Ramos (cell line): ENCODE results near the gene SCN5A.
"Not testable (repeated sequence)": the region's sequence is repeated elsewhere in the genome, so short reads cannot be mapped to it uniquely, and the experiment has no call there.

Source experiments
- in situ Hi-C: fragments of 300-500 bp; cut with MboI; formaldehyde crosslinking; loops from one replicate; pipeline ENCODE4 v1.14.3; 2022; ENCODE audit warnings: low sequenced_read_pairs; ENCODE audit not compliant: unreplicated experiment

The SCN5A gene

DNA sequence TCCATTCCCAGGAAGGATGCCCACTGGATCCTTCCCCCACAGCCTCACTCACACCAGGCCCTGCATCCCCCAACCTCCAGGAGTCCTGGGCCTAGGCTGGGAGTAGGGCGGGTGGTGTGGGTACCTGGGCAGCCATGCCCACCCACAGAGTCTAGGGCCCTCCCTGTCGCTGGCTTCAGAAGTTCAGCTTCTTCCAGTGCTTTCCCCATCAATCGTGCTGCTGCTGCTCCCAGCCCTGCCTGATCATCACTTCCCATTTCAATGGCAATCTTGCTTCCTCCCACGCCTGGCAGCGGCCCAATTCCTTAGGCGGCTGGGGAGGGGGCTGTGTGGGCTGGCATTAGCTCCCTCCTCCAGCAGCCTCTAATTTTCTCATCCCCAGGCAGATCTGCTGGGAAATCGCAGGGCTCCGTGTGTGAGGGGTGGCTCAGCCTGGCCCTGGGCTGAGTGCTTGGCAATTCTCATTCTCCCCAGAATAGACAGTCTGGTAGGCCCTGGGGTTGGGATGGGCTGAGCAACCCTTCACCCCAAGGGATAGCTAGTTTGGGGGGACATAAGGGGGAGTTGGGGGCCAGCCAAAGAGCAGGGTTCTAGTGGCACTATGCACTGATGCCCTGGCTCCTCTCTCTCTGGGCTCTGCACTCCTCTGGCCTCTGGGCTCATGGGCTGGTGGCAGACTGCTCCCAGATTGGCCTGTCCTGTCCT lies 66.4 kb downstream of the SCN5A start:
- in situ Hi-C loops: no loop called here

DNA sequence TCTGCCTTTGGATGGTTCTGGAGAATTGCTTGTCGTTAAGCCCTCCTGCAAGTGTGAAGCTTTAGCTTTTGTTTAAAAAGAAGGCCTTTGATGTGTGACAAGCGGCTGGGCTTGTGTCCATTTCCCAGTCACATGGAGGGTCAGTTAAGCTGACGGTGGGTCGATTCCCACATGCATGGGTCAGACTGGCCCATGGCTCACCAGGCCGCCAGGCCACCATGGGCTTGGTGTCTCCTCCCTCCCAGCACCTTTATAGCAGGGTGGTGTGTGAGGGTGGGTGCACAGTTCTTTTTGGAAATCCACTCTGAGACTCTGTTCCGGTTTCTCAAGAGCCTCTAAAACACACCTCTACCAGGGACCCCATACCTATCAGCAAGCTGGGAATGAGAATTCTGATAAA lies 67.2 kb downstream of the SCN5A start:
- in situ Hi-C loops: no loop called here

DNA sequence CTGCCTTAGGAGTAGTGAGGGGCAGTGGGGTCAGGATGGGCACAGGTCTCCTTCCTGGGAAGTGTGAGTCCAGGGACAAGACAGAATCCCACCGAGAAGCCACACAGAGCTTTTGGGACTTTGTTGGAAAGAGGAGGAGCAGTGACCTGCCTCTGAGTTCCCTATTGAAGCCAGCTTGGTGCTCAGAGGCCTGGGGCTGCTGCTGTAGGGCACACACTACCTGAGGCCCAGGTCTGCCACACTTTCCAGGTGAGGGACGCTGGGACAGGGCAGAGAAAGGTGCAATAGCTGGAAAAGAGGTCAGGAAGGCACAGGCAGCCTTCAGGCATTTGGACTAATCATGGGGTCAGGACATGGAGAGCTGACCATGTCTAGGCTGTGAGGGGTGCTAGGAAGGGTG lies 67.7 kb downstream of the SCN5A start:
- in situ Hi-C loops: no loop called here

DNA sequence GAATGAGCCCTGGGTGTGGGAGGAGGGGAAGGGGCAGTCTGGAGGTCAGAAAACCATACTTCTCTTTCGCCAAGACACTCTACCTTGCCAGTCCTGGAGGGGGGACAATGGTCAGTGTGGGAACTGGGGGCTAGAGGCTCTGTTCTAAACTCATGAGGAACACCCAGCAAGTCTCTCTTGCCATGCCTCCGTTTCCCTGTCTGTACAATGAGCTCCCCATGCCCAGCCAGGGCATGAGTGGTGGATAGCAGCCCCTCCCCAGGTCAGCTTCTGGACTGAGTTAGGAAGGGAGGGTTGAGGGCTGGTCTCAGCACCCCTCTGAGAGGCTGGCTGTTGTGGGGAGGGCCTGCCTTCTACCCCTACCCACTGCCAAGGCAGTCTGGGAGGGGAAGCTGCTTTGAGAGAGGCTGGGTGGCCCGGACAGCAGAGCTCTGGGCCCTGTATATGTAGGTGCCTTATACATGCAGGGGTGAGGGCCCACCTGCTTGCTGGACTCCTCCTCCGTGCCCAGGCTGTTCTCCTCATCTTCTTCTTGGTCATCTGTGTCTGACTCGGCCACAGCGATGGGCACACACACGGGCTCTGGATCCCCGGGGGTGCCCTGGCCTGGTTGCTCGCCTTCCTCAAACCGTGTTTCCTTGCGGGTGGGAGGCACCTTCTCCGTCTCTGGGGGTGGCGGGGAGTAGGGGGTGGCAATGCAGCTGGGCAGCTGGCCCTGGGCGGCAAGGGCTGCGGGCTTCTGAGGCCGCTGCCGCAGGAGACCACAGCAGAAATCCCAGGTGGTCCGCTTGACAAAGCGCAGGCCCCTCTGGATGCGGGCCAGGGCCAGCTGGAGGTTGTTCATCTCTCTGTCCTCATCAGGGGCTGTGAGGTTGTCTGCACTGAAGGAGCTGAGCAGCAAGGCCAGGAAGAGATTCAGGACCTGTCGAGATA lies 68.8 kb downstream of the SCN5A start:
- in situ Hi-C loops: no loop called here

DNA sequence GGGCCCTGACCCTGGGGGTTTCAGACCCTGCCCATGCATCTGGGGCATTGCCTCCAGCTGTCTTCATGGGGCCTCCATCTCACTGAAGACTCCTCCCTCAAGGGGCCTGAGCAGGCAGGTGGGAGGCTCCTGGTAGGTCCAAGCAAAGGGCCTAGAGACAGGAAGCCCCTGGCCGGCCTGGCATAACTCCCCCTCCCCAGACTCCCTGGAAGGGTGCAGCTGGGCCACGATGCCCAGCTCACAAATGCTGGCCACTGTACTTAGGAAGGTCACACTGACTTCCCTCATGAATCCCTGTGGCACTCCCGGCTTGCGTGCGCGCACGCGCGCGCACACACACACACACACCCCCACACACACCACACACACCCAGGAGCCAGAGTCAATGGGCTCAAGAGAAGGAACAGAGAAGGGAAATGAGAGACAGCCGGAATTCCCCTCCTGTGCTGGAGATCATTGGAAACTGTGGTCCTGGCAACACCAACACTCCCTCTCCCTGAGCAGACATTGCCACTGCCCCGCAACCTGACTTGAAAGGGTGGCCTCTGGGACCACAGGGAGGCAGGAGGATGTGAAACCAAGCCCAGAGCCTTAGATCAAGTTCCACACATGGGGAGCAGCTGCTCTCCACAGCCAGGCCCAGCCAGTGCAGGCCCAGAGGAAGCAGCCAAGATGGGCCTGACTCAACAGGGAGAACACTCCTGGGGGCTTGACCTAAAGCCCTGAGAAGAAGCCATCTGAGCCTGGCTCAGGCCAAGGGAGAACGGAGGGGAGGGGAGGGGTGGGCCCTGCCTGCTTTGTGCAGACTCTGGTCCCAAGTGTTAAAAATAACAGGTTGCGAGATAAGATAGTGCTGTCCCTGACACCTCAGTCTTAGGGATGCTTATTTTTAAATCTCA lies 69.7 kb downstream of the SCN5A start:
- in situ Hi-C loops: no loop called here

DNA sequence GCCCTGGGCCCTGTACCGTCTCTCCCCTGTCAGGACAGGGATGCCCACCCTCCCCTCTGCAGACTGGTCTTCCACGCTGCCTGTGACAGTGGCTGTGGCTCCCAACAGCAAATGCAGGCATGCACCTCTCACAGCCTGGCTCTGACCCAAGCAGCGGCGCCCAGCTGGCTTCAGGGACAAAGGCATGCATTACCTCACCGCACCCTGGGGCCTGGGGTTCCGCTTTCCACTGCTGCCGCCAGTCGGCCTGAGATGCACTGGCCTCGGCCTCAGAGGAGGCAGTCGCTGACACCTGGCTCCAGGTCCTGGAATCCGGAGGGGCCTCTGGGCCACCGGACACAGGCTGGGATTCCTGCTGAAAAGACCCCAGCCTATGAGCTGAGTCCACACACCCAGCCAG lies 70.3 kb downstream of the SCN5A start:
- in situ Hi-C loops: no loop called here

DNA sequence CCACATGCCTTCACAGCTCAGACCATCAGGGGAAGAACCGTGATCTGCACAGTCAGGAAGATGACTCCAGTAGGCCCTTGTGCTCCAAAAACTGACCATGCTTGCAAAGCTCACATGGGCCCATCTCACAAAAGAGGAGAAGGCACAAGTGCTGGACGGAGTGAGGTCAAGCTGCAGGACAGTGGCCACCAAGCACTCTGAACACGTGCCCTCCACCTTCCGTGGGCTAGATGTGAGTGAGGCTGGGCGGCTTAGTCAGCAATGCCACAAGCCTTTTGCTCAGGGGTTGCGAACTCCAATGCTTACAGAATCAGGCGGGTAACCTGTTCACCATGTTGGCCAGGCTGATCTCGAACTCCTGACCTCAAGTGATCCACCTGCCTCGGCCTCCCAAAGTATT lies 70.9 kb downstream of the SCN5A start:
- in situ Hi-C loops: no loop called here

DNA sequence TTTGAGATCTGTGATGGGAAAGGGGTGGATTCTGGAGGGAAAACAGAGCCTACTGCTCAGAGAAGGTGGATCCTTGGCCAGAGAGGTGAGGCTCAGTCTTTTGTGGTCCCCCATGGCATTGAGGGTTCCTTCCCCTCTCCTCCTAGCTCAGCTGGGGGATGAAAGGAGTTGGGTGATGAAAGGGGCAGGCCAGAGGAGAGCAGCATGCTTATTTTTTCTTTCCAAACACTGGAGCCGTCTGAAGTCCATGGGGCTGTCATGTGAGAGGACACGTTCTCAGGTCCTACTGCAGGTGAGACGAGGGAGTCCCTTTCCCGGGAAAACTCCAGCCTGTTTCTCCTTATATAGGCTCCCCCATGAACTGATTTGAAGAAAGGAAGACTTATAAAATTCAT lies 71.4 kb downstream of the SCN5A start:
- in situ Hi-C loops: no loop called here

DNA sequence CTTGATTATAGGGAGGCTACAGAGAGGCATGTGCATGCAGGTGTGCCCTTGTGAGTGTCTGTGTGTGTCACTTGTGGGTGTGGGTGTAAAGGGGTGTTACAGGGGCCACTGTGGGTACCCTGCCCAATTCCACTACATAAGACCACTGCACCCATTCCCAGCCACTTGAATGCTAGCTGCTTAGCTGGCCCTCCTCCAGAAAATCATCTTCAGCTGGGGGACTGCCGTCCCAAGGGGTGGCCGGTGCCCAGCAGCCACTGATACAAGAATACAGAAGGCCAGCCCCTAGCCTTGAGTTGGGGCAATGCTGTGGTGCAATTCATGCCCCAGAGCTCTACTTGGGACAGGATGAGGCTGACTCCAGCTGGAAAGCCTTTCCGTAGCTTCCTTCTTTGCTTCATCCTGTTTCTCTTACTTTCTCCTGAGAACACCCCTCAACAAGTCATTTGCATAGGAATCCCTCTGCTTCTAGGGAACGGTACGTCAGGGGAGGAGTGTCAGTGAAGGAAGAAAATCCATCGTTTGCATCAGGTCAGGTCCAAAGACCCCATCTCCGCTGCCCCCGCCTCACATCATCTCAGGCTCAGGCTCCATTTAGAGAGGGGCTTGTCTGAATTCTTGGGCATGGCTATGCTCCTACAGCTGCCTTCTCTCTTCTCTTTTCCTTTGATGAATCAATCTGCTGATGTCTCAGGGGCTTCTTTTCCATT lies 72.0 kb downstream of the SCN5A start:
- in situ Hi-C loops: no loop called here

DNA sequence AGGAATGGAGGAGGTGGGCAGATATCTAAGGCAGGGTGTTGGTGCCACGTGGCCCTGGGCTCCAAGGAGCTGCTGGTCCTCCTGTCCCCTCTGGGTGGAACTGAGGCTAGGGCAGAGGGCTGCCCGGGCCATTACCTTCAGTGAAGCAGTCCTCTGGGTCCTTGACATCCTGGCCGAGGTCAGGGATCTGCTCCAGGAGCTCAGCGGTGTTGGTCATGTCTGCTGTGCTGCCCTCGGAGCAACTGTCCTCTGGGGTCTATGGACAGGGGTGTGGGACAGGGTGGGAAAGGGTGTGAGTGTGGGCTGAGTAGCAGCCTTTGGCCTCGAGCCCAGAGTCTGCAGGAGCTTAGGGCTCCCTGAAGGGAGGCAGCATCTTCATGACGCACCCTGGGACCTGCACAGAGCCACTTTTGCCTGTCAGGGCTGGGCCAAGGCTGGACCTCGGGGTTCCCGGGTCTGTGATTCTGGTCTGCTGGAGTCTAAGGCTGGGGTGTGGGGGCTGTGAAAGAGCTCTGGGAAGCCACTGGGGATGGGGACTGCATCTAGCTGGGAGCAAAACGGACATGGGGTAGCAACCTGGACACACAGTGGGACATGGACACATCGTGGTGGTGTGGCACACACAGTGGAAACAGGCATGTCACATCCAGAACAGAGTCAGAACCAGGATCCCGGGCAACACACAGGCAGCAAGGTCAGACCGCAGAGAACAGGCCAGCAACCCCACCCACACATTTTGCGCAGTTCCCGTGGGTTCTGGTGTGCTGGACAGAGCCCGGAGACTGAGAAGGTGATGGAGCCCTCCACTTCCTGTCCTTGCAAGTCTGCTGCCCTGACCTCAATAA lies 72.7 kb downstream of the SCN5A start:
- in situ Hi-C loops: no loop called here

DNA sequence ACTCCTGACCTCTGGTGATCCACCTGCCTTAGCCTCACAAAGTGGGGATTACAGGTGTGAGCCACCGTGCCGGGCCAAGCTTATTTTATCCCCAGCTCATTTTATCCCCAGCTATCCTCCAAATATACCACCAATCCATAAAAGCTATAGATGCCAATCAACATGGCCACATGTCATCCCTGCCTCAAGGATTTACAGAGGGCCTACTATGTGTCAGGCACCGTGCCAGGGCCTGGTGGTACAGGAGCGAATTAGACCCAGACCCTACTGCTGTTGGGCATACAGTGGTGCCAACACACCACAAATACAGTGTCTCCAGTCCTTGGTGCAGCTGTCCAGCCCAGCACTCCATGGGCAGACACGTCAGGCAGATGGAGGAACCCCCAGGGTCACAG lies 73.4 kb downstream of the SCN5A start:
- in situ Hi-C loops: no loop called here

DNA sequence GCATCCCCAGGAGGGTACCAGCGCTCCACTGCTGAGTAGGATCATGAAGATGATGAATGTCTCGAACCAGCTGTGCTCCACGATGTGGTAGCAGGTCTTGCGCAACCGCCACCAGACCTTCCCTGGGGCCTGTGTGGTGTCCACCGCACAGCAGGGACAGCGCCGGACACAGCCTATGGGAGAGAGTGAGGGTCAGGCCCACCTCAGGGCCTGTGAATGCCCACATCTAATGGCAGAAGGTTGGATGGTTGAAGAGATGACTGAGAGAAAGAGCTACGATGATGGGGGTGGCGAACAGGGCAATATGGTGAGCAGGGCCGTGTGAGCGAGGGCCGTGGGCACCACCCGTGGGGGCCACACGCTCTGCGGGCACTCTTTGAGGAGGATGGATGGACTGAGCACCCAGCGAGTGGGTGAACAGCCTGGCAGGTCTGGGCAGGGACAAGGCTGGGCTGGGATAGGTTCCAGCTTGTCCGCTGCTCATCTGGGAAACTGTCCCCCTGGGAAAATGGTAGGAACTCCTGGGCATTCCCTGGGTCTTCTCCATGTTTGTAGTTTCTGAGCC lies 74.1 kb downstream of the SCN5A start:
- in situ Hi-C loops: no loop called here

DNA sequence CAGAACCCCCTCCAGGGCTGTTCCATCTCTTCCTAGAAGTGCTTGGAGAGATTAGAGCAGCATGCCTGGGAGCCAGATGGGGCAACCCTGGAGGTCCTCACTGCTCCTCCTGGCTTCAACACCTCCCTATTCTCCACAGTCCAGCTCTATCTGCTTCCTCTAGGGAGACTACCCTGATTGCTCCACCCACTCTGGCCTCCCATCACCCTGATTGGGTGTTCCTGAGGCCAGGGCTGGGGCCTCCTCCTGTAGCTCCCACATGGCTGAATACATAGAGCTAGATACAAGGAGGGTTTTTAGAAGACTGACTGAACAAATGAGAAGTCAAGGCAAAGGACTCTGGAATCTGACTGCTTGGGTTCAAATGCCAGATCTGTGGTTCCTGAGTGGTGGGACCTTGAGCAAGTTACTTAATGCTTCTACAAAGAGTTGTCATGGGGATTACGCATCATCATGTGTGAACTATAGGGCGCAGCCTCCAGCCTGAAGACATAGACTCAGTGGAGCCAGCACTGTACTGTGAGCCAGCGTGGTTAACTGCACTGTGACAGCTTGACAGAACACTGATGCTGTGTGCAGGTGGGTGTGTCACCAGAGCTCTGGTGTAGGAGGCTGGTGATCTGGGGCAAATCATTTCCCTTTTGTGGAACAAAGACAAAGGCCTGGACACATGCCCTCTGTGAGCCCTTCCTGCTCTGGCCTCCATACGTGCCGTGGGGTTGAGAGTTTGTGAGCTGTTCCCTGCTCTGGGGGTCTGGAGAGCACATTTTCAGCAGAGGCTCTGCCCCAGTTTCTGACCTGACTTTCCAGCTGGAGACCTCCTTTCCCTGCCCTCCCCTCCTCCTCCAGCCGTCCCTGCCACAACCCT lies 74.8 kb downstream of the SCN5A start:
- in situ Hi-C loops: no loop called here

DNA sequence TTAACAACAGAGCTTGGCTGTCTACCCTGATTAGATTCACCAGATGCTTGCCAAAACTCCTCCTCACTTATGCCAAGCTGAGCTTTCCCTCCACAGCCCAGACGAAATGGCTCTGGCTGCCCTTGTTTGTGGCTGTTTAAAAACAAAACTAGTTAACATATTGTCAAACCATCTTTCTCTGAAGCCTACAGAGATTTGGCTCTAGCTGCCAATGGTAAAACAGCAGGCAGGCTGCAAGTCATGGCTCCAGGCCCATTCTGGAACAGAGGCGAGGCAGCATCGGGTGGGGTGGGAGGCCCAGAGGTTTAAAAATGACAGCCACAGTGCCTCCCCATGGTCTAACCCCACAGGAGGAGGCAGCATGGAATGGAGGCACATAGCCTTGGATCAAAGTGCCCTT lies 75.9 kb downstream of the SCN5A start:
- in situ Hi-C loops: no loop called here

DNA sequence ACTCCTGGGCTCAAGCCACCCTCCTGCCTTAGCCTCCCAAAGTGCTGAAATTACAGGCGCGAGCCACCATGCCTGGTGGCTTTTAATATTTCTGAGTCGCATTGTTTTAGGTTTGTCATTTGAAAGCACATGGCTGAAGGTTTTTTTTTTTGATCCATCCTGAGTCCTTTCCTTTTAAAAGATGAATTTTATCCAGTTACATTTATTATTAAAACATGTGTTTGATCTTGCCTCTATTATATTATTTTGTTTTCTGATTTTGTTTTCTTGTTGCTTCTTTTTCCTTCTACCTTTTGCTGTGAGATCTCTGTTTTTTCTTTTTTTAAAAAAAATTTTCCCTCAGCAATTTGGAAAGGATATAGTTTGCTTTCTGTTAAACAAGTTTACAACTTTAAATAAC lies 76.4 kb downstream of the SCN5A start:
- in situ Hi-C loops: no loop called here

DNA sequence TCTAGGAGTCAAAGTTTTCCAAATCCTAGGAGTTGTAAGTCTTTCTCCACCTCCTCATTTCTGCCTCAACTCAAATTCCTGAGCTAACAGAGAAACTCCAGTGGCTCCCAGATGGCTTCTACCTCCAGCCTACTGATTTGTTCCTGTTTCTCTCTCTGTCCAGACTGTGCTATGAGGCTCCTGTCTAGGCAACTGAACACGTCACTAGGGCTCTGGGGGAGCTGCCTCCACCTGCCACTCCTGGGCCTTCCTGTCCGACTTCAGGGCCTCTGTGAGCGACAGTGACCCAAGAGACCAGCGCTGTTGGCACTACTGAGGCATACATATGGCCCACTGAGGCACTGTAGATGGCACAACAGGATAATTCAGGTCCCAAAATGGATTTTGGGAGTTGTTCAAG lies 82.0 kb downstream of the SCN5A start:
- in situ Hi-C loops: no loop called here

DNA sequence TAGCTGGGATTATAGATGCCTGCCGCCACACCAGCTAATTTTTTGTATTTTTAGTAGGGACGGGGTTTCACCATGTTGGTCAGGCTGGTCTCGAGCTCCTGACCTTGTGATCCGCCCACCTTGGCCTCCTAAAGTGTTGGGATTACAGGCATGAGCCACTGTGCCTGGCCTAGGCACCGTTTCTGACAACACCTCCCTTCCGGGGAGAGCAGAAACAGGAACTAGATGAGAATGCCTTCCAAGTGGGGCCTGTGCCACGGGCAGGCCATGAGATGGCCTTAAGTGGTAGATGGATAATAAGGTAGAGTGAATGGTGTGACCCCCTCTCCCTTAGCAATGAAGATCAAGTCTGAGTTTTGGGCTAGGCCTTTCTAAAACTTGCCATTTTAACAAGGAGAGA lies 82.7 kb downstream of the SCN5A start:
- in situ Hi-C loops: not testable (repeated sequence)

DNA sequence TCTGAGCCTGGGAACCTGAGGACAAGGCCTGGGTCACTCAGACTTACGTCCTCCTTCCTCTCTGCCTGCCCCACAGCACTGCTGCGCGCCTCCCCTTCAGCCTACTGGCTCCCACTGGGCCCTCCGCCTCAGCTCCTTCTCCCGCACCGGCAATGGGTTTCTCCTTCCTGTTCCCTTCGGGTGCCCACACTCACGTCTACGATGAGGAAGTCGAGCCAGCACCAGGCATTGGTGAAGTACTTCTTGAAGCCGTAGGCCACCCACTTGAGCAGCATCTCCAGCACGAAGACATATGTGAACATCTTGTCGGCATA lies 83.3 kb downstream of the SCN5A start:
- in situ Hi-C loops: no loop called here
